C4-2B (cell line): Measurements from ENCODE around the gene NOVA1.

Experiments
- ZFX ChIP-seq: fragments of 450-650 bp; IDR thresholded peaks from 2 replicates; pipeline ENCODE4 v1.6.1; 2017
- TF ChIP-seq, protein P1 (sequence below): fragments of 450-650 bp; conservative IDR thresholded peaks from 2 replicates; pipeline ENCODE4 v1.5.1; 2017; ENCODE audit warnings: mild to moderate bottlenecking

- TF ChIP-seq, protein P1, sequence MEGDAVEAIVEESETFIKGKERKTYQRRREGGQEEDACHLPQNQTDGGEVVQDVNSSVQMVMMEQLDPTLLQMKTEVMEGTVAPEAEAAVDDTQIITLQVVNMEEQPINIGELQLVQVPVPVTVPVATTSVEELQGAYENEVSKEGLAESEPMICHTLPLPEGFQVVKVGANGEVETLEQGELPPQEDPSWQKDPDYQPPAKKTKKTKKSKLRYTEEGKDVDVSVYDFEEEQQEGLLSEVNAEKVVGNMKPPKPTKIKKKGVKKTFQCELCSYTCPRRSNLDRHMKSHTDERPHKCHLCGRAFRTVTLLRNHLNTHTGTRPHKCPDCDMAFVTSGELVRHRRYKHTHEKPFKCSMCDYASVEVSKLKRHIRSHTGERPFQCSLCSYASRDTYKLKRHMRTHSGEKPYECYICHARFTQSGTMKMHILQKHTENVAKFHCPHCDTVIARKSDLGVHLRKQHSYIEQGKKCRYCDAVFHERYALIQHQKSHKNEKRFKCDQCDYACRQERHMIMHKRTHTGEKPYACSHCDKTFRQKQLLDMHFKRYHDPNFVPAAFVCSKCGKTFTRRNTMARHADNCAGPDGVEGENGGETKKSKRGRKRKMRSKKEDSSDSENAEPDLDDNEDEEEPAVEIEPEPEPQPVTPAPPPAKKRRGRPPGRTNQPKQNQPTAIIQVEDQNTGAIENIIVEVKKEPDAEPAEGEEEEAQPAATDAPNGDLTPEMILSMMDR = no peak
- no peak for TF ChIP-seq ZFX
These were observed 703 bp downstream of the NOVA1 start for GRCh38 chr14:26597071-26597588.
